AG10803 (cell line): ENCODE measurements around the gene METRN.

Experiments used
- DNase-seq: peaks from one replicate; pipeline ENCODE4 v3.0.0; 2010; ENCODE audit warnings: low read depth
- H3K4me3 ChIP-seq: 2 replicates; pipeline ENCODE4 v1.5.1; 2011; ENCODE audit warnings: mild to moderate bottlenecking, low read length, control low read depth
- TF ChIP-seq, protein P1 (sequence below): conservative IDR thresholded peaks from 2 replicates; pipeline ENCODE4 v1.5.1; 2011; ENCODE audit warnings: mild to moderate bottlenecking, low read length, control low read depth, inconsistent platforms

Gene METRN

DNA sequence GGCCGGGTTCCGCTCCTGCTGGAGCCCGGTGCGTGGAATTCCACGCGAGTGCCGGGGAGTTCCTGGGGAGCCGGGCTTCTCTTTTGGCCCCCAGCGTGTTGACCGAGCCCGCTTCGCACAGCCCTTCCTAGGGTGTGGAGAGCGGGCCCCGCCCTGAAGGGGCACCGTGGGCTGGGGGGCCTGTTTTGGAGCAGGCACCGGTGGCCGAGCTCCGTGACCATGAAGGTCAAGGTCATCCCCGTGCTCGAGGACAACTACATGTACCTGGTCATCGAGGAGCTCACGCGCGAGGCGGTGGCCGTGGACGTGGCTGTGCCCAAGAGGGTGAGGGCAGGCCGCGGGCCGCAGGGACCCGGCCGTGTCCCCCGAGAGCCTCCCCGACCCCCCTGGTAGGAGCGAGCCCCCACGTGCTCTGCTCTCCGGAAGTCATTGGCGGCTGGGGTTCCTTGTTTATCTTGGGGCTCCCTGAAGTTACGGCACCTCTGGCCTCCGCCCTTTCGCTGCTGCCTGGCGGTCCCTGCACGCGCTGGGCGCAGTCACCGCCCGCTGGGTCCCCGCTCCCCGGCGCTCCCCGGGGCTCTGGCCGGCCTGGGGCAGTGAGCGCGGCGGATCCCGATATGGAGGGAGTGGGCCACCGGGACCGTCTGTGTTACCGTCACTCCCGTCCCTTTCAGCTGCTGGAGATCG, 12.5 kb downstream of the METRN start:
- TF ChIP-seq, protein P1, sequence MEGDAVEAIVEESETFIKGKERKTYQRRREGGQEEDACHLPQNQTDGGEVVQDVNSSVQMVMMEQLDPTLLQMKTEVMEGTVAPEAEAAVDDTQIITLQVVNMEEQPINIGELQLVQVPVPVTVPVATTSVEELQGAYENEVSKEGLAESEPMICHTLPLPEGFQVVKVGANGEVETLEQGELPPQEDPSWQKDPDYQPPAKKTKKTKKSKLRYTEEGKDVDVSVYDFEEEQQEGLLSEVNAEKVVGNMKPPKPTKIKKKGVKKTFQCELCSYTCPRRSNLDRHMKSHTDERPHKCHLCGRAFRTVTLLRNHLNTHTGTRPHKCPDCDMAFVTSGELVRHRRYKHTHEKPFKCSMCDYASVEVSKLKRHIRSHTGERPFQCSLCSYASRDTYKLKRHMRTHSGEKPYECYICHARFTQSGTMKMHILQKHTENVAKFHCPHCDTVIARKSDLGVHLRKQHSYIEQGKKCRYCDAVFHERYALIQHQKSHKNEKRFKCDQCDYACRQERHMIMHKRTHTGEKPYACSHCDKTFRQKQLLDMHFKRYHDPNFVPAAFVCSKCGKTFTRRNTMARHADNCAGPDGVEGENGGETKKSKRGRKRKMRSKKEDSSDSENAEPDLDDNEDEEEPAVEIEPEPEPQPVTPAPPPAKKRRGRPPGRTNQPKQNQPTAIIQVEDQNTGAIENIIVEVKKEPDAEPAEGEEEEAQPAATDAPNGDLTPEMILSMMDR = no peak
- DNase-seq = no peak
- H3K4me3 ChIP-seq = peak overlapping the region; percentile 67

DNA sequence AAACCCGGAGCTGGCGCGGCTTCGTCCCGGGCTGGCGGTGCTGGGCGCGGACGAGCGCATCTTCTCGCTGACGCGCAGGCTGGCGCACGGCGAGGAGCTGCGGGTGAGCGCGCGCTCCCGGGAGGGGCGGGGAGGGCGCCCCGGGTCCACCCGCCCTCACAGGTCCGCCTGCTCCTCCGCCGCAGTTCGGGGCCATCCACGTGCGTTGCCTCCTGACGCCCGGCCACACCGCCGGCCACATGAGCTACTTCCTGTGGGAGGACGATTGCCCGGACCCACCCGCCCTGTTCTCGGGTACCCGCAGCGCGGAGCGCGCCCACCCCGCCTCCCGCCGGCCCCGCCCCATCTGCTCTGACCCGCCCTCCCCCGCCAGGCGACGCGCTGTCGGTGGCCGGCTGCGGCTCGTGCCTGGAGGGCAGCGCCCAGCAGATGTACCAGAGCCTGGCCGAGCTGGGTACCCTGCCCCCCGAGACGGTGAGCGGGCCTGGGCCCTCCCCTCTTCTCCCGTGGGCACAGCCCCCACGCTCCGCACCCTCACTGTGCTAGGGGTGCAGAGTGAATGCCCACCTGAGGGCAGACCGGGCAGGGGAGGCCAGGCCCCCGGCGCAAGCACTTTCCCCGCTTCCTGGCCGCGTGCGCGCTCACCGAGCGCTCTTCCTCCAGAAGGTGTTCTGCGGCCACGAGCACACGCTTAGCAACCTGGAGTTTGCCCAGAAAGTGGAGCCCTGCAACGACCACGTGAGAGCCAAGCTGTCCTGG, 13.4 kb downstream of the METRN start:
- TF ChIP-seq, protein P1 = no peak
- peak overlapping the region; percentile 67 for H3K4me3 ChIP-seq
- DNase-seq = peak; percentile 72

DNA sequence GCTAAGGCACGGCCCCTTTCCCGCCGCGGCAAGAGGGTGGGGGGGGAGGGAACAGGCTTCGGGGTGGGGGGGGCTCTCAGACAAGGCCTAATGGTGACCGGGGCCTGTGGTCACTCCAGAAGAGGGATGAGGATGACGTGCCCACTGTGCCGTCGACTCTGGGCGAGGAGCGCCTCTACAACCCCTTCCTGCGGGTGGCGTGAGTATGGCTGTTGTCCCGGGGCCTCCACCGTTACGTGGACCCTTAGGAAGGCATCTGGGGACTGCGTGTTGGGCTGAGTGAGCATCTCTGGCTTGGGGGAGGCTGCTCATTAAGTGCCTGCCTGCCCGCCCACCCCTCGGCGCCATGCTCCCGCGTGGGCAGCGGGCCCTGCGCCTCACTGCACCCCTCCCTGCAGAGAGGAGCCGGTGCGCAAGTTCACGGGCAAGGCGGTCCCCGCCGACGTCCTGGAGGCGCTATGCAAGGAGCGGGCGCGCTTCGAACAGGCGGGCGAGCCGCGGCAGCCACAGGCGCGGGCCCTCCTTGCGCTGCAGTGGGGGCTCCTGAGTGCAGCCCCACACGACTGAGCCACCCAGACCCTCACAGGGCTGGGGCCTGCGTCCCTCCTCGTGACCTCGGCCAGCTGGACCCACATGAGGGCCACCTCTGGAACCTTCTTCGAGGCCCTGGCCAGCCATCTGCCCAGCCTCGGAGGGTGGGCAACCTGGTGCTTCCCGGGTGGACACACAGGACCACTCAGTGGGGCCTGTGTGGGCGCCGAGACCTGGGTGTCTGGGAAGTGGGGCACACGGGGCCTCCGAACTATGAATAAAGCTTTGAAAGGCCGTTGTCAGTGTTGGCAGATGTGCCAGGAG, 14.2 kb downstream of the METRN start:
- TF ChIP-seq, protein P1 = no peak
- DNase-seq = no peak
- no peak overlapping the region for H3K4me3 ChIP-seq

DNA sequence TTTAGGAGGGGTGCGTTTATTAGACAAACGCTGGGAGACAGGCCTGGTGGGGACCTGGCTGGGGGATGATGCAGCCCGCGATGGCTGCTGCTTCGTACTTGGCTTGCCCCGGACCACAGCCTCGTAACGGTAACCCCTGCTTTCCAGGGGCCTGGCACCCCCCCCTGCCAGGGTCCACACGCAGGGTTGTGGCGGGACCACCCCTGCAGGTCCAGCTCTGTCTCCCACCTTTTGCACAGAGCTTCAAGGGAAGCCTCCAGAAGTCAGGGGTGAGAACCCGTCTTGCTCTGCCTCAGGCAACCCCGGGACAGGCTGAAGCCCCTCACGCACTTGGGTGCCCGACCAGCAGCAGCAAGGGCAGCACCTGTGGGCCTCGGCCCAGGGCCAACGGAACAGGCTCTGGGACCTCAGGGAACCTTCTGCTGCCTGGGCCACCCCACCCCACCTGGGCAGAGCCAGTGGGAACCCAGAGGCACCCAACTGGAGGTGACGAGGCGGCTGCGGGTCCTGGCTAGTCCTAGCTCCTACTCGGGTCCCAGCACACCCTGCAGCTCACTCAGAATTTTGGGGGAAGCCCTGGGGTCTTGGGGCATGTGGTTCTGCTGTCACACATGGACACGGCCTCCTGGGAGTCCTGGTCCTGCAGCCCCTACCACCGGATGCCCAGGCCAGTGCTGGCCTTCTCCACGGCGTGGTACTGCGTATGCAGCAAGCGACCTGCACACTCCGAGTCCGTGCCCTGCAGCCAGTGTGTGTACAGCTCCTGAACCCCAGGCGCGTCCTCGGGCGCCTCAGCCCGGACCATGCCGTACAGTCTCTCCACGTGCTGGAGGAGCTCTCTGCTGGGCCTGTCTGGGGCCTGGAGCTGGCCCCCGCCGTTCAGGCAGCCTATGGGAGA, 15.1 kb downstream of the METRN start:
- TF ChIP-seq, protein P1 = no peak
- H3K4me3 ChIP-seq = no peak overlapping the region
- DNase-seq = no peak

DNA sequence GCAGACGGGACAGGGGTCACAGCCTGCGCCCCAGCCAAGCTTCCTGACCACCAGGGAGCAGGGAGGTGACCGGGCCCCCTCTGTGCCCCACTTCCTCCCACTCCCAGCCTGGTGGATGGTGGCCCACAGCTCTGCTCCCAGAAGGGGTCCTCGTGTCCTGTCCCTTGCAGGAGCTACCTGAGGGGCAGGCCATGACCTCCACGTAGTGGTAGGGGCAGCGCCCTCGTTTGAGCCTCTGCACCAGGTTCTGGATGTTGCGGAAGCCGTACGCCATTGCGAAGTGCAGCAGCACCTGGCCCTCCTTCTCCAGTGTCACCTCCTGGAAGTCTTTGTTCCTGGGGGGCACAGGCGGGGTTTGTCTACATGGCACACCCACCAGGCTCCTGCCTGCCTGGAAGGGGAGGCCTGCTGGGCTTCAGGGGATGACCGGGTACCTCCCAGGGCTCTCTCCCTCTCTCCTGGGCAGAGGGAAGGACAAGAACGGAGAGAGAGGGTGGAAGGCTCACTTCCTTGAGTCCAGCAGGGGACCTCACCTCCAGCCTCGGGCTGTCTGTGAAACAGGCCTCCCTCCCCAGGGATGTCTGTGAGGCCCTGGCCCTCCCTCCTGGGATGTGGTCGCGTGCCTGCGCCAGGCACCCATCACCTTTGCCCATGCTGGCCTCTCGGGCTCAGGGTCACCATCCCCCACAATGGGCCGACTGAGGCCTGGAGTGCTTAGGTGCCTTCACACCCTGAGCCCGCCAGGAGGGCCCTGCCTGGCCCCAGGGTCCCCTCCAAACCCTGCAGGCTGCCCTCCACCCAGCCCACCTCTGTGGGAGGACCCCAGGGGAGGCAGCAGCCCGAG, 16.0 kb downstream of the METRN start:
- TF ChIP-seq, protein P1 = no peak
- no peak overlapping the region for H3K4me3 ChIP-seq
- DNase-seq = no peak

DNA sequence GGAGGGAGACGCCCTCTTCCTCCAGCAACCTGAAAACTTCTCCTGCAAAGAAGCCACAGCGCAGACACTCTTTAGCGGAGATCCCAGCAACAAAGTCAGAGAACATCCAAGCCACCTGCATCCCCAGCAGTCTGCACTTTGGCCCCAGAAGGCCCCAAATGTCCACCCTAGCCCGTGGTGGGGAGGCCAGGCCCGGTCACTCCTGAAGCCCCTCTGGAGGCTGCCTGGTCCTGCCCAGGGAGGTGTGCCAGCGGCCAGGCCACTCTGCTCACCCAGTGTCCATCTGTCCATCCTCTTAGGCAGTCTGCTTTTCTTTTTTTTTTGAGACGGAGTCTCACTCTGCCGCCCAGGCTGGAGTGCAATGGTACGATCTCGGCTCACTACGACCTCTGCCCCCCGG, 17.4 kb downstream of the METRN start:
- no peak for DNase-seq

More for the DNA sequence above, 17.4 kb downstream of the METRN start:
- TF ChIP-seq, protein P1 = no peak
- no peak overlapping the region for H3K4me3 ChIP-seq
